Measurements from ENCODE around the gene KMT2C. TPM values are rescaled to one million over a fixed set of nuclear protein-coding genes. Genes with fewer than 3 reads are reported as not detected.
"Not testable (repeated sequence)": the region's sequence is repeated elsewhere in the genome, so short reads cannot be mapped to it uniquely, and the experiment has no call there.

Gene KMT2C
- total RNA-seq, 1 donor from 2014 or later, result 42.3 TPM

- Histone ChIP-seq H3K4me1 (peaks cover 47% of the 10 kb centered on the region), H3K4me3 (no peak overlapping the region), H3K36me3 (no peaks in the 10 kb centered on the region), H3K9me3 (replicated peaks) (no peaks in the 10 kb centered on the region), H3K27ac (replicated peaks) (no peak overlapping the region), H3K27me3 (ENCODE audit: low read depth) (no peaks in the 10 kb centered on the region)
- intact Hi-C loops (cut with micrococcal nuclease), result no loop called here
- DNase-seq, result no peak
- TF ChIP-seq, protein P1, sequence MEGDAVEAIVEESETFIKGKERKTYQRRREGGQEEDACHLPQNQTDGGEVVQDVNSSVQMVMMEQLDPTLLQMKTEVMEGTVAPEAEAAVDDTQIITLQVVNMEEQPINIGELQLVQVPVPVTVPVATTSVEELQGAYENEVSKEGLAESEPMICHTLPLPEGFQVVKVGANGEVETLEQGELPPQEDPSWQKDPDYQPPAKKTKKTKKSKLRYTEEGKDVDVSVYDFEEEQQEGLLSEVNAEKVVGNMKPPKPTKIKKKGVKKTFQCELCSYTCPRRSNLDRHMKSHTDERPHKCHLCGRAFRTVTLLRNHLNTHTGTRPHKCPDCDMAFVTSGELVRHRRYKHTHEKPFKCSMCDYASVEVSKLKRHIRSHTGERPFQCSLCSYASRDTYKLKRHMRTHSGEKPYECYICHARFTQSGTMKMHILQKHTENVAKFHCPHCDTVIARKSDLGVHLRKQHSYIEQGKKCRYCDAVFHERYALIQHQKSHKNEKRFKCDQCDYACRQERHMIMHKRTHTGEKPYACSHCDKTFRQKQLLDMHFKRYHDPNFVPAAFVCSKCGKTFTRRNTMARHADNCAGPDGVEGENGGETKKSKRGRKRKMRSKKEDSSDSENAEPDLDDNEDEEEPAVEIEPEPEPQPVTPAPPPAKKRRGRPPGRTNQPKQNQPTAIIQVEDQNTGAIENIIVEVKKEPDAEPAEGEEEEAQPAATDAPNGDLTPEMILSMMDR (IDR thresholded peaks at IDR 0.05; ENCODE audit: borderline replicate concordance), result no peak
Measured at GRCh38 chr7:152383341-152384234, 52.2 kb downstream of the KMT2C start.

DNA sequence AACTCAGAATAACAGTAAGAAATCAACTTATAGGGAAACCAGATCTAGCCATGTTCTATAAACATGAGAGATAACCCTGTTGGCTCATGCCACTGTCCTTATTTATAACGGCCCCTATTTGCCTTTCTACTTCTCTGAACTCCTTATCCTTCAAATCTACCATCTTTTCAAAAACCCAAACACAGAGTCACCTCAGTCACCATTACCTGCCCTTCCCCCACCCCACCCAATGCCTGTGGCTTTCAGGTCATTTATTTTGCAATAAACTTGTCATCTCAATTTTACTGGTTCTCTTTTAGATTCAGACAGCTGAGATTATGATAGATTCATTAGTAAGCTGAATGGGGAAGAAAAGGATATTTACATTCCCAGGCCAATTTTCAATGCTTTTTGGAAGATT, 53.6 kb downstream of the KMT2C start:
- H3K27me3 ChIP-seq (ENCODE audit: low read depth), result no peaks in the 10 kb centered on the region
- H3K27ac ChIP-seq (replicated peaks), result no peak overlapping the region

DNA sequence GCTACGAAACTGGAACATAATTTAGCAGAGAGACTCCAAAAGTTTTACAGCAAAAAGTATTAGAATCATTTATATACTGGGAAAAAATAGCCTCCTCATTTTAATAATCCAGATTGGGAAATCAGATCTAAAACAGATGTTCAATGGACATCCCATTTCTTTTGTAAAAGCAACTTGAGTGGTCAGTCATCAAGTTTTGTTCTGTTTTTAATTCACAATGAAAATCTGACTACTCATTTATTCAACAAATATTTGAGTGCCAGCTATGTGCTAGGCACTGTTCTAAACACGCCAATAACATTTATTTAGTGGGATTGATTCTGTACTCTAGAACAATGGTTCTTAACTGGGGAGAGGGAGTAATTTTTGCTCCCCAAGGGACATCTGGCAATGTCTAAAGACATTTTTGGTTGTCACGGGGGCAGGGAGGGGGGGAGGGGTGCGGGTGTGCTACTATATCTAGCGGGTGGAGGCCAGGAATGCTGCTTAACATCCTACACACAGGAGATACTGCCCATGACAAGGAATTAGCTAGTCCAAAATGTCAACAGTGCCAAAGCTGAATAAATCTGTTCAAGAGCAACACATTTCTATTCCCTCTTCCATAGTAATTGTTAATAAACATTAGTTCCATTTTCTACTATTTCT, 54.7 kb downstream of the KMT2C start:
- H3K27ac ChIP-seq (replicated peaks); H3K27me3 ChIP-seq (ENCODE audit: low read depth); intact Hi-C loops (cut with micrococcal nuclease); H3K36me3 ChIP-seq; H3K4me3 ChIP-seq; DNase-seq: not testable (repeated sequence)
- Histone ChIP-seq H3K4me1 (peaks cover 44% of the 10 kb centered on the region), H3K9me3 (replicated peaks) (peaks cover 12% of the 10 kb centered on the region)

More for the DNA sequence above, 53.6 kb downstream of the KMT2C start:
- peaks cover 4% of the 10 kb centered on the region for H3K9me3 ChIP-seq (replicated peaks)
- intact Hi-C loops (cut with micrococcal nuclease), result no loop called here
- H3K4me3 ChIP-seq, result no peak overlapping the region
- TF ChIP-seq, protein P1 (IDR thresholded peaks at IDR 0.05; ENCODE audit: borderline replicate concordance), result no peak
- H3K36me3 ChIP-seq, result no peaks in the 10 kb centered on the region
- peaks cover 52% of the 10 kb centered on the region for H3K4me1 ChIP-seq
- DNase-seq, result no peak

DNA sequence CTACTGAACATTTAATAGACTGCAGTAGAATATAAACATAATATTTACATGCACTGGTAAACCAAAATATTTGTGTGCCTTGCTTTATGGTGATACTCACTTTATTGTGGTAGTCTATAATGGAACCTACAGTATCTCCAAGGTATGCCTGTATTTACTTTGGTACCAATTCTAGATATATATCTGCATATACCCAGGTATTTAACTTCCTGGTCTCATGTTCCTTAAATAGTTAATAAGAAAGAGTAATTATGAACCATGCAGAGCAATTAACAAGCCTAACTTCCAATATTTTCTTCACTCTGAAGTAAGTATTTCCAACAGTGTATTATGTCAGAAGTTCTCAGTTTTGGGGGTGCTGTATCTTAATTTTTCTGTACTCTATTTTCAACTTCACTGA, 57.3 kb downstream of the KMT2C start:
- H3K36me3 ChIP-seq; H3K27me3 ChIP-seq (ENCODE audit: low read depth); intact Hi-C loops (cut with micrococcal nuclease); H3K27ac ChIP-seq (replicated peaks); DNase-seq; H3K4me3 ChIP-seq: not testable (repeated sequence)
- Histone ChIP-seq H3K4me1 (peaks cover 52% of the 10 kb centered on the region), H3K9me3 (replicated peaks) (peaks cover 12% of the 10 kb centered on the region)

DNA sequence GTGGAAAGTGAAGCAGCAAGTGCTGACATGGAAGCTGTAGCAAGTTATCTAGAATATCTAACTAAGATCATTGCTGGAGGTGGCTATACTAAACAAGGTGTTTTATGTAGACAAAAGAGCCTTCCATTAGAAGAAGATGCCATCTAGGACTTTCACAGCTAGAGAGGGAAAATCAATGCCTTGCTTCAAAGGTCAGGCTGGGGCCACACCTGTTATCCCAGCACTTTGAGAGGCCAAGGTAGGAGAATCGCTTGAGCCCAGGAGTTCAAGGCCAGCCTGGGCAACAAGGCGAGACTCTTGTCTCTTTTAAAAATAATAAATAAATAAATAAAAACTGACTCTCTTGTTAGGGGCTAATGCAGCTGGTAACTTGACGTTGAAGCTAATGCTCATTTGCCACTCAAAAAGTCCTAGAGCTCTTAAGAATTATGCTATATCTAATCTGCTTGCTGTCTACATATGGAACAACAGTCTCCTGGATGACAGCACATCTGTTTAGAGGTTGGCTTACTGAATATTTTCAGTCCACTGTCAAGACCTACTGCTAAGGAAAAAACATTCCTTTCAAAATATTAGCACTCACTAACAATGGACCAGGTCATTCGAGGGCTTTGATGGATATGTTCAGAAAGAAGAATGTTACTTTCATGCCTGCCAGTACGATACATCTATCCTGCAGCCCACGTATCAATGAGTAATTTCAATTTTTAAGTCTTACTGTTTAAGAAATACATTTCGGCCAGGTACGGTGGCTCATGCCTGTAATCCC, 58.9 kb downstream of the KMT2C start:
- H3K27me3 ChIP-seq (ENCODE audit: low read depth); H3K36me3 ChIP-seq; H3K27ac ChIP-seq (replicated peaks); intact Hi-C loops (cut with micrococcal nuclease); DNase-seq; H3K4me3 ChIP-seq: not testable (repeated sequence)
- peaks cover 16% of the 10 kb centered on the region for H3K9me3 ChIP-seq (replicated peaks)
- H3K4me1 ChIP-seq, result peaks cover 36% of the 10 kb centered on the region

DNA sequence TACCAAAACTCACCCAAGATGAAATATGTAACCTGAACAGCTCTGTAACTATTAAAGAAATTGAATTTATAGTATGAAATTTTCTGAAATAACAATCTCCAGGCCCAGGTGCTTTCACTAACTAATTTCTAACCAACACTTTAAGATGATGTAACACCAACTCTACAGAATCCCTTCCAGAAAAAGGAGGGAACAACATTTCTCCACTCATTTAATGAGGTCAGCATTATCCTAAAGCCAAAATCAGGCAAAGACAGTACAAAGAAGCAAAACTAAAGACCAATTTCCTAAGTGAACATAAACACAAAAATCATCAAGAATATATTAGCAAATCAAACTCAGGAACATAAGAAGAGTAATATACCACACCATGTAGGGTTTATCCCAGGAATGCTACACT, 65.5 kb downstream of the KMT2C start:
- H3K9me3 ChIP-seq (replicated peaks), result peaks cover 4% of the 10 kb centered on the region
- no peaks in the 10 kb centered on the region for H3K27me3 ChIP-seq (ENCODE audit: low read depth)
- no peak overlapping the region for H3K27ac ChIP-seq (replicated peaks)
- no peak overlapping the region for H3K4me3 ChIP-seq
- no peaks in the 10 kb centered on the region for H3K36me3 ChIP-seq
- TF ChIP-seq, protein P1 (IDR thresholded peaks at IDR 0.05; ENCODE audit: borderline replicate concordance), result no peak
- DNase-seq, result no peak
- intact Hi-C loops (cut with micrococcal nuclease), result no loop called here
- peaks cover 75% of the 10 kb centered on the region for H3K4me1 ChIP-seq

Measured in left ventricle myocardium inferior (tissue), 1 donor.